Kidney (tissue), 14 donors: ENCODE measurements around the gene CISTR. TPM values are rescaled to one million over a fixed set of nuclear protein-coding genes. Genes with fewer than 3 reads are reported as not detected.
A peak's percentile ranks its signal among the peaks of the same experiment; 100 is the strongest.

Experiments used
- DNase-seq, 5 donors: peaks; one replicate each; pipeline ENCODE4 v3.0.0-alpha.2; 2013 to 2020
- FAIRE-seq: peaks from 2 replicates; lab custom pipeline; 2012; peaks lifted over from hg19 to GRCh38; lab: Jason Lieb, UNC
- H3K27ac ChIP-seq, 2 donors: one replicate each; pipeline ENCODE4 v1.7.0; 2013; ENCODE audit warnings: low read depth in 2 of 2, low read length in 2 of 2, inconsistent platforms in 1 of 2
- H3K27me3 ChIP-seq: one replicate; pipeline ENCODE4 v1.7.1; 2013; ENCODE audit warnings: low read length, inconsistent platforms; ENCODE audit not compliant: control insufficient read depth, insufficient read depth
- H3K36me3 ChIP-seq, 3 donors: one replicate each; pipeline versions ENCODE4 v1.7.0 to v1.7.1; 2013; ENCODE audit warnings: low read length in 3 of 3, control low read depth in 1 of 3, inconsistent platforms in 1 of 3; ENCODE audit not compliant: insufficient read depth in 3 of 3, control insufficient read depth in 2 of 3
- H3K4me1 ChIP-seq, 3 donors: one replicate each; pipeline versions ENCODE4 v1.7.0 to v1.7.1; 2013; ENCODE audit warnings: low read length in 3 of 3, inconsistent platforms in 1 of 3, low read depth in 1 of 3; ENCODE audit not compliant: control insufficient read depth in 2 of 3, insufficient read depth in 2 of 3
- H3K4me3 ChIP-seq, 3 donors: one replicate each; pipeline versions ENCODE4 v1.7.0 to v1.8.1; 2013; ENCODE audit warnings: low read length in 3 of 3, control low read depth in 1 of 3, inconsistent platforms in 1 of 3
- H3K9ac ChIP-seq, 3 donors: one replicate each; pipeline versions ENCODE4 v1.7.0 to v1.7.1; 2013; ENCODE audit warnings: low read length in 3 of 3, control low read depth in 1 of 3, inconsistent platforms in 1 of 3
- H3K9me3 ChIP-seq, 3 donors: one replicate each; pipeline versions ENCODE4 v1.7.0 to v1.7.1; 2013; ENCODE audit warnings: low read length in 3 of 3, control low read depth in 1 of 3, inconsistent platforms in 1 of 3; ENCODE audit not compliant: control insufficient read depth in 2 of 3, insufficient read depth in 1 of 3
- CTCF ChIP-seq: IDR thresholded peaks from 3 replicates; pipeline ENCODE4 v1.5.1; 2012; ENCODE audit warnings: mild to moderate bottlenecking, moderate library complexity, borderline replicate concordance; ENCODE audit not compliant: insufficient read depth; ENCODE audit errors: extremely low read depth
- intact Hi-C: fragments of 100-400 bp; cut with DNase I; formaldehyde crosslinking; loops from one replicate; pipeline ENCODE4 v1.11.1; 2022
- polyA plus RNA-seq: library from polyadenylated mRNA; stranded (reverse); fragments of 350-450 nt; fragmentation: Illumina TruSeq; extraction: RNeasy Lipid Tissue Mini Kit (QIAGEN cat#74804); gene quantifications from one replicate; pipeline ENCODE4 v1.2.3, GENCODE V29; 2014; ENCODE audit warnings: low read depth, low replicate concordance; ENCODE audit not compliant: insufficient read depth
- total RNA-seq: library from RNA; stranded (reverse); fragmentation: NEBNext Ultra II Directional; extraction: Animal tissue kit (Norgen Biotek cat#: 25700); gene quantifications from one replicate; pipeline ENCODE4 v1.2.1, GENCODE V29; 2021
- donor health status: control.
- donor health status: control.
- donor health status: control.
- donor health status: control.
- donor health status: control.
- donor health status: DM: yes; HTN: yes; CAD: no.
- donor health status: Normal renal cell carcinoma (clear cell type).

The CISTR gene
- total and polyA plus RNA-seq, 2 donors from 2014 or later: not detected

DNA sequence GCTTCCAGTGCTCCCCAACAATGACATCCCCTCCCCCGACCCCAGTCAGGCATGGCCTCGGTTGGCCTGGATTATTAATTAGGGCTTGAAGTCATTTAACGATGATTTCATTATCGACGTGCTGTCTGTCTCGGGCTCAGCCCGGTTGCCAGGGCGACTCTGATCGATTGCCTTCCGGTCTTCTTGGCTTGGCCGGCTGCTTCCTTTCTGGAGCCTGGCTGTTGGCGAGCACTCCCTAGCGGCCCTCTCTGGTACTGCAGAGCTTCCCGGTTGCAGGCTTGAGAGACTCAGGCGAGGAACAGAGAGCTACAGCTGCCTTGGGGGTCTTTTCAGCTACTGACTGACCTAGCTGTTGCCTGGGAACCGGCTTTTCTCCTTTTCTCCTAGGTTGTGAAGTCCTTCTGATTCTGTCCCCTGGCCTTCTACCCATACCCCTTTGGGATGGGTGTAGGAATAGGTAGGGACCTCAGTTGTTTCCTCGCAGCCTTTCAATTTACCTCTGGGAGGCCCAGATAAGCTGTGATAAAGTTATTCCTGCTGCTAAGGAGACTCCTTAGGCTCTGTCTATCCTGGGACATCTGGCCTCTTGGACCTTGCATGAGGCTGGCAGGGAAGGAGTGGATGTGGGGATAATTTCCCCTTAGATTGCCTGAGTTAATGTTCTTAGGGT lies 5.5 kb upstream of the CISTR start:
- Histone ChIP-seq H3K4me3 (peak overlapping the region in 2 of 3 donors; percentile 16 to 17), H3K9ac (no peak overlapping the region), H3K36me3 (no peaks in the 10 kb centered on the region), H3K4me1 (no peaks in the 10 kb centered on the region), H3K9me3 (no peaks in the 10 kb centered on the region), H3K27ac (no peak overlapping the region), H3K27me3 (peaks cover 12% of the 10 kb centered on the region)
- no peak for FAIRE-seq
- TF ChIP-seq CTCF: peak; percentile 77
- intact Hi-C loops: no loop called here
- DNase-seq: peak; percentile 86 to 92 (median 89)

- H3K9ac ChIP-seq: no peak overlapping the region
- no peak overlapping the region for H3K27ac ChIP-seq
- TF ChIP-seq CTCF: no peak
- H3K4me3 ChIP-seq: peak overlapping the region in 1 of 3 donors; percentile 17
- intact Hi-C loops: no loop called here
- no peaks in the 10 kb centered on the region for H3K9me3 ChIP-seq
- H3K36me3 ChIP-seq: no peaks in the 10 kb centered on the region
- H3K4me1 ChIP-seq: peaks cover 0 to 2% (median 0%) of the 10 kb centered on the region in 3 donors
- peaks cover 12% of the 10 kb centered on the region for H3K27me3 ChIP-seq
- no peak for FAIRE-seq
- no peak for DNase-seq
These were observed 4.7 kb upstream of the CISTR start for GRCh38 chr12:53756300-53757100.

- DNase-seq (peak in 1 of 5 donors; percentile 54), FAIRE-seq (no peak)
- Histone ChIP-seq H3K27ac (no peak overlapping the region), H3K27me3 (peaks cover 13% of the 10 kb centered on the region), H3K4me1 (peaks cover 0 to 5% (median 0%) of the 10 kb centered on the region in 3 donors), H3K36me3 (no peaks in the 10 kb centered on the region), H3K4me3 (no peak overlapping the region), H3K9me3 (no peaks in the 10 kb centered on the region), H3K9ac (no peak overlapping the region)
- no peak for TF ChIP-seq CTCF
- intact Hi-C loops: no loop called here
These were observed 4.1 kb upstream of the CISTR start for GRCh38 chr12:53755893-53756292.
